Sigmoid colon (tissue), 4 donors: ENCODE data around the gene PLXNB1.

Experiments used
- EP300 ChIP-seq, 4 donors: sonication (generic); formaldehyde crosslinking; IDR thresholded peaks; one replicate each; pipeline ENCODE4 v1.6.1; 2017; ENCODE audit warnings: antibody characterized with exemption in 4 of 4
- POLR2A ChIP-seq, 2 donors: fragments of 450-650 bp; IDR thresholded peaks; one replicate each; pipeline ENCODE4 v1.6.1; 2016; ENCODE audit warnings: antibody characterized with exemption in 2 of 2, mild to moderate bottlenecking in 2 of 2, moderate library complexity in 2 of 2
- POLR2AphosphoS5 ChIP-seq, 4 donors: sonication (generic); formaldehyde crosslinking; IDR thresholded peaks; one replicate each; pipeline ENCODE4 v1.6.1; 2017; ENCODE audit warnings: antibody characterized with exemption in 4 of 4
- TF ChIP-seq, protein P1 (sequence below), 4 experiments: fragments of 450-650 bp in 3 of 4; fragments of 200-600 bp in 1 of 4; IDR thresholded peaks; one replicate each; pipeline ENCODE4 v1.5.1; 2016 to 2019; ENCODE audit warnings: antibody characterized with exemption in 4 of 4, mild to moderate bottlenecking in 3 of 4, moderate library complexity in 2 of 4

DNA sequence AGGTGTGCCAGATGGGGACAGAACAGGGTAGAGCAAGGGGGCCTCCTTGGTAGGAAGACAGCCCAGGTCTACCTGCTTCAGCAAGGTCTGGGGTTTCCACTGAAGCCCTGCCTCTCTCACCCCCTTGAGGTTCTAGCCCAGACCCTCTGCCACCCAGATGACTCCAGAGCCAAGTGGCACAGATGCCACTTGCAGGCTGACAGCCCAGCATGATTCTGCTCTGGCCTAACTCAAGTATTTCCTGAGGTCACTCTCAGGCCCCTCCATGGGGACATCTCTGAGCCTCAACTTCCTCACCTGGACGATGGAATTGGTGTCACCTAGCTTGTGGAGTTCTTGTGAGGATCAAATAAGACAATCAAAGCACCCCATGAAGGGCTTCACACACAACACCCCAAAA lies 23.9 kb downstream of the PLXNB1 start:
- TF ChIP-seq, protein P1, sequence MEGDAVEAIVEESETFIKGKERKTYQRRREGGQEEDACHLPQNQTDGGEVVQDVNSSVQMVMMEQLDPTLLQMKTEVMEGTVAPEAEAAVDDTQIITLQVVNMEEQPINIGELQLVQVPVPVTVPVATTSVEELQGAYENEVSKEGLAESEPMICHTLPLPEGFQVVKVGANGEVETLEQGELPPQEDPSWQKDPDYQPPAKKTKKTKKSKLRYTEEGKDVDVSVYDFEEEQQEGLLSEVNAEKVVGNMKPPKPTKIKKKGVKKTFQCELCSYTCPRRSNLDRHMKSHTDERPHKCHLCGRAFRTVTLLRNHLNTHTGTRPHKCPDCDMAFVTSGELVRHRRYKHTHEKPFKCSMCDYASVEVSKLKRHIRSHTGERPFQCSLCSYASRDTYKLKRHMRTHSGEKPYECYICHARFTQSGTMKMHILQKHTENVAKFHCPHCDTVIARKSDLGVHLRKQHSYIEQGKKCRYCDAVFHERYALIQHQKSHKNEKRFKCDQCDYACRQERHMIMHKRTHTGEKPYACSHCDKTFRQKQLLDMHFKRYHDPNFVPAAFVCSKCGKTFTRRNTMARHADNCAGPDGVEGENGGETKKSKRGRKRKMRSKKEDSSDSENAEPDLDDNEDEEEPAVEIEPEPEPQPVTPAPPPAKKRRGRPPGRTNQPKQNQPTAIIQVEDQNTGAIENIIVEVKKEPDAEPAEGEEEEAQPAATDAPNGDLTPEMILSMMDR (IDR thresholded peaks at IDR 0.05), result no peak
- TF ChIP-seq POLR2A (IDR thresholded peaks at IDR 0.05) (no peak), EP300 (IDR thresholded peaks at IDR 0.05) (no peak), POLR2AphosphoS5 (IDR thresholded peaks at IDR 0.05) (no peak)
